Measurements from ENCODE around the gene NFIX. TPM values are rescaled to one million over a fixed set of nuclear protein-coding genes. Genes with fewer than 3 reads are reported as not detected.
A peak's percentile ranks its signal among the peaks of the same experiment; 100 is the strongest.

Gene NFIX
- total and polyA plus RNA-seq, 12 donors, result 1.3 to 72.8 (median 28.6) TPM

- TF ChIP-seq CTCF (IDR thresholded peaks at IDR 0.05) (peak; percentile 94 to 98 (median 95)), POLR2A (IDR thresholded peaks at IDR 0.05) (peak in 1 of 2 donors; percentile 12)
- Histone ChIP-seq H3K9me3 (replicated peaks in 1 of 3) (no peaks in the 10 kb centered on the region), H3K4me3 (peak overlapping the region in 2 of 4 donors; percentile 44), H3K36me3 (replicated peaks in 1 of 2) (no peaks in the 10 kb centered on the region), H3K4me1 (replicated peaks in 1 of 2) (peaks cover 11 to 29% of the 10 kb centered on the region in 2 donors), H3K27ac (peak overlapping the region in 1 of 5 donors; percentile 7), H3K27me3 (no peaks in the 10 kb centered on the region)
- intact Hi-C loops (cut with DNase I), result loop anchor here in 1 of 2 donors (5.0 kb wide), 1 partner anchor 79 kb away; no protein-coding TSS in a partner anchor
- 0 to 1% (median 0%) methylated on average over 29 to 40 of the region's 40 CpGs for WGBS, 4 donors
- DNase-seq, result peak; percentile 66 to 89 (median 84)
These were observed 66.0 kb downstream of the NFIX start for GRCh38 chr19:13060964-13061927.

GRCh38 chr19:13062317-13062716 lies 67.0 kb downstream of the NFIX start:
- H3K27me3 ChIP-seq, result no peaks in the 10 kb centered on the region
- no peaks in the 10 kb centered on the region for H3K36me3 ChIP-seq (replicated peaks in 1 of 2)
- H3K4me3 ChIP-seq, result no peak overlapping the region
- H3K9me3 ChIP-seq (replicated peaks in 1 of 3), result no peaks in the 10 kb centered on the region
- TF ChIP-seq POLR2A (IDR thresholded peaks at IDR 0.05) (no peak), CTCF (IDR thresholded peaks at IDR 0.05) (no peak)
- H3K27ac ChIP-seq, result peak overlapping the region in 1 of 5 donors; percentile 8
- peaks cover 11 to 29% of the 10 kb centered on the region in 2 donors for H3K4me1 ChIP-seq (replicated peaks in 1 of 2)
- DNase-seq, result no peak
- intact Hi-C loops (cut with DNase I), result loop anchor here in 1 of 2 donors (5.0 kb wide), 1 partner anchor 80 kb away; no protein-coding TSS in a partner anchor

GRCh38 chr19:13063461-13064091 lies 68.3 kb downstream of the NFIX start:
- no peak for DNase-seq
- Histone ChIP-seq H3K9me3 (replicated peaks in 1 of 3) (no peaks in the 10 kb centered on the region), H3K4me3 (no peak overlapping the region), H3K36me3 (replicated peaks in 1 of 2) (no peaks in the 10 kb centered on the region), H3K27me3 (no peaks in the 10 kb centered on the region), H3K27ac (peak overlapping the region in 1 of 5 donors; percentile 3), H3K4me1 (replicated peaks in 1 of 2) (peaks cover 11 to 29% of the 10 kb centered on the region in 2 donors)
- TF ChIP-seq POLR2A (IDR thresholded peaks at IDR 0.05), result no peak
- no peak for TF ChIP-seq CTCF (IDR thresholded peaks at IDR 0.05)
- intact Hi-C loops (cut with DNase I), result loop anchor here in 1 of 2 donors (5.0 kb wide), 1 partner anchor 81 kb away; no protein-coding TSS in a partner anchor
- WGBS, 4 donors, result 62 to 78% (median 70%) methylated on average over 5 of the region's 5 CpGs

GRCh38 chr19:13064092-13064489 lies 68.8 kb downstream of the NFIX start:
- no peak for DNase-seq
- Histone ChIP-seq H3K27me3 (no peaks in the 10 kb centered on the region), H3K9me3 (replicated peaks in 1 of 3) (no peaks in the 10 kb centered on the region), H3K27ac (peak overlapping the region in 1 of 5 donors; percentile 3), H3K36me3 (replicated peaks in 1 of 2) (no peaks in the 10 kb centered on the region), H3K4me3 (no peak overlapping the region), H3K4me1 (replicated peaks in 1 of 2) (peaks cover 11 to 29% of the 10 kb centered on the region in 2 donors)
- intact Hi-C loops (cut with DNase I), result loop anchor here in 1 of 2 donors (5.0 kb wide), 1 partner anchor 82 kb away; no protein-coding TSS in a partner anchor
- TF ChIP-seq CTCF (IDR thresholded peaks at IDR 0.05) (no peak), POLR2A (IDR thresholded peaks at IDR 0.05) (no peak)
- 67 to 81% (median 72%) methylated on average over 3 to 6 of the region's 6 CpGs for WGBS, 4 donors

All from adrenal gland (tissue), 12 donors.